HG03432 (cell line): ENCODE results near the gene LMAN2L.

Experiments
- ATAC-seq: cut with Tn5 transposase; IDR thresholded peaks from one replicate; pipeline ENCODE4 v1.9.1; 2021; ENCODE audit warnings: mild to moderate bottlenecking, moderate library complexity; ENCODE audit not compliant: unreplicated experiment

The LMAN2L gene

GRCh38 chr2:96739633-96740428, at the start of gene LMAN2L:
LMAN2L (minus strand) TSS chr2:96740064; CDS start chr2:96740040, 24 bp downstream.
- ATAC-seq: peak; percentile 99

DNA sequence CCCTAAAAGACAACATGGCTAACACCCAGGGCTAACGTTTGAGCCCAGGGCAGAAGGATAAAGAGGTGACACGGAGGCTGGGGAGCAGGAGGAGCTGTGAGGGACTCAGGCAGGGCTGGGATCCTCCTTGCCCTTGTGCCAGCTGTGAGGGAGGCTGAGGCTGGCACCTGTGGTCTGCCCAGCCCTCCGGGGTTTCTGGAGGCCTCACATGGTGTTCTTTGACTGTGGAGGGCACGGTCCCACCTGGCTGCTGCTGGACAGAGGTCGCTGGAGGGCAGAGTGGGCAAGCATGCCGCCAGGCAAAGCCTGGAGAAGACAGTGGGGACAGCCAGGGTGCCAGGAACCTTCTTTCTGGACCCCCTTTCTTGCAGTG, 49.4 kb upstream of the LMAN2L start:
- ATAC-seq: no peak

- no peak for ATAC-seq
Measured at GRCh38 chr2:96788442-96789244, 48.8 kb upstream of the LMAN2L start.

GRCh38 chr2:96787411-96787810, 47.5 kb upstream of the LMAN2L start:
- no peak for ATAC-seq

DNA sequence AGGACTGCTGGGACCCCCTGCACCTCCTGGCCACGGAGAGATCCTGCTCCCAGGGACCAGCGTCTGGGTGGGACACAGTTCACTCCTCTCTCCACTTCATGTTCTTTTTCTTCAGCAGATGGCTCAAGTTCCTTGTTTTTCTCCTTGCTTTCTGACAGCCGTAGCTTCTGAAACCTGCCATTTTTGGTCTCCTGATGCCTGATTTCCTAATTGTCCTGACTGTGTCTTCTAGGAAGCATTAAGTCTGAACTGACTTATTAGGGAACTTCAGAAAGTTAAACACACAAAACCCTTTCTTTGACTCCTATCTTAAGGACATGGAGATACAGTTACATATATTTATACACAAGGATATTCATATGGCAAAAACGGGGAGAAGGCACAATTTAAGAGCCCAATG, 43.5 kb upstream of the LMAN2L start:
- no peak for ATAC-seq

DNA sequence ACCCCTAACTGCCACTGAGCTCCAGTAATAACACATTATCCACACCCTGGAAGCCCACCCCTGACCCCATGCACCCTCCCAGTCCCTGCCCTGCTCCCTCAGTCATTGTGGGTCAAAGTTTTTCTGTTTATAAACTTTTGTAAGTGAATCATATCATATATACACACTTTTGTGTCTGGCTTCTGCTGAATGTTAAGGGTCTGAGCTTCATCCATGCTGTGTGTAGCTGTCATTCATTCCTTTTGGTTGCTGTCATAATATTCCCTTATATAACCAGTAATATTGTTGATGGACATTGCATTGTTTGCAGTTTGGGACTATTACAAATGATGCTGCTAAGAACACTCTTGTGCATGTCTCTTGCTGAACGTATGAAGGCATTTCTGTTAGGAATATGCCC, 35.3 kb upstream of the LMAN2L start:
- no peak for ATAC-seq

GRCh38 chr2:96773922-96774321, 34.1 kb upstream of the LMAN2L start:
- ATAC-seq: peak; percentile 45

GRCh38 chr2:96772903-96773671, 33.2 kb upstream of the LMAN2L start:
- peak; percentile 33 for ATAC-seq

- ATAC-seq: no peak
Measured at GRCh38 chr2:96771796-96772618, 32.1 kb upstream of the LMAN2L start.

DNA sequence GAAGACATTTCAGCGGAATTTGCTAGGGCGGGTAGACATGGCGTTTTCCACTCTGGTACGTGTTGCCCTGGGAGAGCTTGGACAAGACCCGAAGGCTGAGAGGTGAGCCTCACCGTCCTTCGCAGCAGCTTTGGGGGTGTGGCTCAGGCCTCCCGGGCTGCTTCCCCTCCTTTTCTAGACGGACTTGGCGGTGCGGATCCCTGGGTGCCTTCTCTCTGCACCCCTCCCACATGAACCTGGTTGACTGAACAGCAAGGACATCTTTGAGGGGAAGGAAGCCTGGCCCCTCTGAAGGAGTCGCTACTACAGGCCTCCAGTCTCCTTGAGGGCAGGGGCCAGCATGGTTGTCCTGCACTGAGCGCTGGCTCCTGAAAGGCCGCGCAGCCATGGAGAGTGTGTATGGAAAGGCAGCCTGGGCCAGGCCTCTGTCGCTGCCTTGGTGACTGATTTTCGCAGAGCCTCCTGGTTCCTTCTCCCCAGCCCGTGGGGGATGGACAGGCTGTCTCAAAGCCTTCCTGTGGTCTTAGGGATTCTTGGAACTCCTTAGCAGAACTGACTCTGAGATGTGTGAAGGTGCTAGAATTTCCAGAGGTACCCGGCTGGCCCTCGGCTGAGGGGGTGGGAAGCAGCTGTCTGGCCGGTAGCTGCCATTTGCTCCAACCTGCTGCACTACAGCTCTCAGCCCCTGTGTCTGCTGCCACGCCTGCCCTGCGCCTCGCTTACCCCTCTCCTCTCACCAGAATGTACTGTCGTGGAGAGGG, 30.8 kb upstream of the LMAN2L start:
- ATAC-seq: no peak

- no peak for ATAC-seq
Measured at GRCh38 chr2:96769814-96770213, 29.9 kb upstream of the LMAN2L start.

- peak; percentile 53 for ATAC-seq
Measured at GRCh38 chr2:96768083-96768561, 28.3 kb upstream of the LMAN2L start.

- ATAC-seq: no peak
Measured at GRCh38 chr2:96767135-96767871, 27.4 kb upstream of the LMAN2L start.

DNA sequence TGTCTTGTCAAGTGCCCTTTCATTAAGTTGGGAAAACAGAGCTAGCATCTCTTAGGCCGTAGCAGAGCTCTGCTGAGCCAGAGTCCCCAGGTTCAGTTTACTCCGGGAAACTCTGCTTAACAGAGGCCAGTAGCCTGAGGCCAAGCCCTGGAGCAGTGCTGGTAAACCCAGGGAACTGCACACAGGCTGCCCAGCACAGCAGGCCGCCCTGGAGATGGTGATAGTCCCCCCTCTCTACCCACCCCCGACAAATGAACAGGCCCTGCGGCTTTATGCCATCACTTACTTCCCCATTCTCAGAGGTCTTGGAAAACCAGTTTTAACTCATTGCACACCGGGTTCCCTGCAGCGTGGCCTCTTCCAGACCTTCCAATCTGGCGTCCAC, 24.4 kb upstream of the LMAN2L start:
- no peak for ATAC-seq

GRCh38 chr2:96763511-96764252, 23.8 kb upstream of the LMAN2L start:
- no peak for ATAC-seq

GRCh38 chr2:96762529-96763311, 22.9 kb upstream of the LMAN2L start:
- ATAC-seq: no peak

DNA sequence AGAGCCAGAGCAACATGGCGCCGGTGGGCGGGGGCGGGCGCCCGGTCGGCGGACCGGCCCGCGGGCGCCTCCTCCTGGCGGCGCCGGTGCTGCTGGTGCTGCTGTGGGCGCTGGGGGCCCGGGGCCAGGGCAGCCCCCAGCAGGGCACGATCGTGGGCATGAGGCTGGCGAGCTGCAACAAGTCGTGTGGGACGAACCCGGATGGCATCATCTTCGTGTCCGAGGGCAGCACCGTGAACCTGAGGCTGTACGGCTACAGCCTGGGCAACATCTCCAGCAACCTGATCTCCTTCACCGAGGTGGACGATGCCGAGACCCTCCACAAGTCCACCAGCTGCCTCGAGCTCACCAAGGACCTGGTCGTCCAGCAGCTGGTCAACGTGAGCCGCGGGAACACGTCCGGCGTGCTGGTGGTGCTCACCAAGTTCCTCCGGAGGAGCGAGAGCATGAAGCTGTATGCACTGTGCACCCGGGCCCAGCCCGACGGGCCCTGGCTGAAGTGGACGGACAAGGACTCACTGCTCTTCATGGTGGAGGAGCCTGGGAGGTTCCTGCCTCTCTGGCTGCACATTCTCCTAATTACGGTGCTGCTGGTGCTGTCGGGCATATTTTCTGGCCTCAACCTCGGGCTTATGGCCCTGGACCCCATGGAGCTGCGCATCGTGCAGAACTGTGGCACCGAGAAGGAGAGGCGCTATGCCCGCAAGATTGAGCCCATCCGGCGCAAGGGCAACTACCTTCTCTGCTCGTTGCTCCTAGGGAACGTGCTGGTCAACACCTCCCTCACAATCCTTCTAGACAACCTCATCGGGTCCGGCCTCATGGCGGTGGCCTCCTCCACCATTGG, 21.3 kb upstream of the LMAN2L start:
- ATAC-seq: peak; percentile 11
